SK-N-SH treated with all-trans-retinoic acid at 6 μM for 48 hours (cell line): ENCODE measurements around the gene ACTL8.

Experiments used
- ATAC-seq: fragments of 200-7000 bp; cut with Tn5 transposase; 3 replicates; pipeline ENCODE4 v1.9.1; 2020; ENCODE audit warnings: mild to moderate bottlenecking, moderate library complexity
- ARNTL ChIP-seq: fragments of 450-650 bp; formaldehyde crosslinking; IDR thresholded peaks from 2 replicates; pipeline ENCODE4 v1.5.0; 2020; ENCODE audit warnings: low read depth, mild to moderate bottlenecking, moderate library complexity, borderline replicate concordance
- BACH2 ChIP-seq: fragments of 250-450 bp; sonication (Bioruptor Pico); IDR thresholded peaks from 2 replicates; pipeline ENCODE4 v1.9.0; 2021; ENCODE audit warnings: mild to moderate bottlenecking, borderline replicate concordance
- CREB5 ChIP-seq: fragments of 250-450 bp; sonication (Bioruptor Pico); IDR thresholded peaks from 2 replicates; pipeline ENCODE4 v1.5.1; 2020; ENCODE audit warnings: low read depth, mild to moderate bottlenecking, moderate library complexity
- CSDC2 ChIP-seq: fragments of 250-450 bp; sonication (Bioruptor Pico); IDR thresholded peaks from 2 replicates; pipeline ENCODE4 v1.5.0; 2020; ENCODE audit warnings: mild to moderate bottlenecking, moderate library complexity
- CSRNP3 ChIP-seq: fragments of 250-450 bp; sonication (Bioruptor Pico); IDR thresholded peaks from 2 replicates; pipeline ENCODE4 v1.5.1; 2021; ENCODE audit warnings: mild to moderate bottlenecking, moderate library complexity
- GLIS3 ChIP-seq: fragments of 250-450 bp; sonication (Bioruptor Pico); IDR thresholded peaks from 2 replicates; pipeline ENCODE4 v1.5.0; 2020; ENCODE audit warnings: mild to moderate bottlenecking, moderate library complexity
- OSR1 ChIP-seq: fragments of 250-450 bp; sonication (Bioruptor Pico); IDR thresholded peaks from 2 replicates; pipeline ENCODE4 v1.8.0; 2022; ENCODE audit warnings: moderate library complexity, mild to moderate bottlenecking, inconsistent platforms
- PATZ1 ChIP-seq: fragments of 250-450 bp; sonication (Bioruptor Pico); IDR thresholded peaks from 2 replicates; pipeline ENCODE4 v1.8.0; 2020; ENCODE audit warnings: mild to moderate bottlenecking, moderate library complexity, borderline replicate concordance
- POU6F1 ChIP-seq: fragments of 250-450 bp; sonication (Bioruptor Pico); IDR thresholded peaks from 2 replicates; pipeline ENCODE4 v1.8.0; 2021; ENCODE audit warnings: low read depth, mild to moderate bottlenecking, moderate library complexity, borderline replicate concordance
- RARB ChIP-seq: fragments of 250-450 bp; sonication (Bioruptor Pico); IDR thresholded peaks from 2 replicates; pipeline ENCODE4 v1.8.0; 2021; ENCODE audit warnings: mild to moderate bottlenecking, moderate library complexity
- TCF4 ChIP-seq: fragments of 250-450 bp; sonication (Bioruptor Pico); IDR thresholded peaks from 2 replicates; pipeline ENCODE4 v1.8.0; 2021; ENCODE audit warnings: mild to moderate bottlenecking, moderate library complexity, borderline replicate concordance
- TOX ChIP-seq: fragments of 250-450 bp; sonication (Bioruptor Pico); IDR thresholded peaks from 2 replicates; pipeline ENCODE4 v1.8.0; 2021; ENCODE audit warnings: mild to moderate bottlenecking, moderate library complexity, borderline replicate concordance
- TSHZ2 ChIP-seq: fragments of 250-450 bp; sonication (Bioruptor Pico); IDR thresholded peaks from 2 replicates; pipeline ENCODE4 v1.5.0; 2020; ENCODE audit warnings: mild to moderate bottlenecking, moderate library complexity
- ZFP3 ChIP-seq: fragments of 250-450 bp; sonication (Bioruptor Pico); IDR thresholded peaks from 2 replicates; pipeline ENCODE4 v1.5.0; 2020; ENCODE audit warnings: mild to moderate bottlenecking, moderate library complexity
- ZFP30 ChIP-seq: fragments of 450-650 bp; formaldehyde crosslinking; IDR thresholded peaks from 2 replicates; pipeline ENCODE4 v1.5.0; 2022; ENCODE audit warnings: mild to moderate bottlenecking, moderate library complexity
- ZNF8 ChIP-seq: fragments of 450-650 bp; formaldehyde crosslinking; IDR thresholded peaks from 2 replicates; pipeline ENCODE4 v1.5.0; 2020; ENCODE audit warnings: mild to moderate bottlenecking, moderate library complexity

Gene ACTL8

GRCh38 chr1:17875171-17875881 is 120.2 kb downstream of the ACTL8 start:
- peak; percentile 15 for ATAC-seq
- TF ChIP-seq CREB5 (CRISPR knock-in tag) (no peak), CSRNP3 (CRISPR knock-in tag) (no peak), ARNTL (CRISPR knock-in tag) (no peak), TOX (CRISPR knock-in tag) (no peak), RARB (CRISPR knock-in tag) (no peak)
- TF ChIP-seq, all 23 proteins: peak for 0

GRCh38 chr1:17875882-17876280 is 120.7 kb downstream of the ACTL8 start:
- 0 out of 3 replicates have a peak, but pooled peaks have one; percentile 11 for ATAC-seq
- TF ChIP-seq OSR1 (CRISPR knock-in tag) (no peak), TCF4 (CRISPR knock-in tag) (no peak), ZNF8 (CRISPR knock-in tag) (no peak), PATZ1 (no peak), ZFP3 (CRISPR knock-in tag) (no peak), BACH2 (CRISPR knock-in tag) (no peak), CSDC2 (CRISPR knock-in tag) (no peak), POU6F1 (CRISPR knock-in tag) (no peak), TOX (CRISPR knock-in tag) (no peak), RARB (CRISPR knock-in tag) (no peak), CSRNP3 (CRISPR knock-in tag) (no peak), GLIS3 (CRISPR knock-in tag) (no peak), ZFP30 (CRISPR knock-in tag) (no peak), ARNTL (CRISPR knock-in tag) (no peak), TSHZ2 (CRISPR knock-in tag) (no peak)
